ENCODE measurements around the gene RPL18A. TPM values are rescaled to one million over a fixed set of nuclear protein-coding genes. Genes with fewer than 3 reads are reported as not detected.
A peak's percentile ranks its signal among the peaks of the same experiment; 100 is the strongest.

RPL18A gene
- total and polyA plus RNA-seq, 2 of the 13 experiments (the other 11 are each of a cell fraction or from before 2014, with no cell fraction given): 1,471 to 2,004 TPM

DNA sequence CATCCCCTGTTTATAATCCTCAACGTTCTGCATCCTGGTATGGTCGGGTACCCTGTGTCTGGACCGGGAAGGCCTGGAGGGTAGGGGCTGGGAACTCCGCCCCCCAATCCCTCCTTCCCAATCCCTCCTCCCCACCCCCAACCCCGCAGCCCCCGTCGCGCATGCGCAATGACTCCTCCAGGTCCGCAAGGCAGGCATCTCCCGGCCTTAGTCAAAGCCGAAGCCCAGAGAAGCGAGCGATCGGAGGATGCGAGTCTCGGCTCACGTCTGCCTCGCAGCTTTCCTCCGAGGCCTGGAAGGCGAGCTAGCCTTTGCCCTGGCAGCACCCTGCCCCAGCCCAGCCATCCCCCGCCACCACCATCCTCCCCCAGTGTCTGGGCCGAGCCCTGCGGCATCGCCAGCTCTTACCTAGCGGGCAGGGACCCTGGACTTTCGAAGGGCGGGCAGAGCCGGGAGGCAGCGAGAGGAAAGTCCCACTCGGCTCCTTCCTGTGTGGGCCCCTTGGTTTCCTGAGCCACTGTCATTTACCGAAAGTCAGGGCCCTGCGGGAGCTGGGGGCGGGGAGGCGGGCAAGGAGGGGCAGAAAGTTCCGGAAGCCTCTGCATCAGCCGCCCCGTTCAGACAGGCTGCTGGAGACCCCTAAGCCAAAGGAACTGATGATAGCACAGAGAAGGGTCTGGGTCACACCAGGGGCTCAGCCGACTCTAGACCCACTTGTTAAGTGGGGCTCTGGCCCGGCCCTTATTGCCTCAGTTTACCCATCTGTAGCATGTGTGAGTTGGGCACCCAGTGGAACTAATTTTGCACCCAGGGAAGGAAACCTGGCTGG is 12.0 kb upstream of the RPL18A start, which contains the start of gene JAK3 (continued):
- TF ChIP-seq BORCS8-MEF2B (CRISPR knock-in tag; IDR thresholded peaks at IDR 0.05) (no peak), MTF2 (CRISPR knock-in tag; IDR thresholded peaks at IDR 0.05; ENCODE audit: borderline replicate concordance) (no peak), HES4 (CRISPR knock-in tag; IDR thresholded peaks at IDR 0.05; ENCODE audit: borderline replicate concordance) (no peak), ZNF136 (CRISPR knock-in tag; IDR thresholded peaks at IDR 0.05; ENCODE audit: low read depth) (no peak), LCORL (IDR thresholded peaks at IDR 0.05) (no peak), LCORL (CRISPR knock-in tag; IDR thresholded peaks at IDR 0.05) (peak; percentile 74), ZBTB42 (CRISPR knock-in tag; IDR thresholded peaks at IDR 0.05) (no peak)
- TF ChIP-seq, protein P1, sequence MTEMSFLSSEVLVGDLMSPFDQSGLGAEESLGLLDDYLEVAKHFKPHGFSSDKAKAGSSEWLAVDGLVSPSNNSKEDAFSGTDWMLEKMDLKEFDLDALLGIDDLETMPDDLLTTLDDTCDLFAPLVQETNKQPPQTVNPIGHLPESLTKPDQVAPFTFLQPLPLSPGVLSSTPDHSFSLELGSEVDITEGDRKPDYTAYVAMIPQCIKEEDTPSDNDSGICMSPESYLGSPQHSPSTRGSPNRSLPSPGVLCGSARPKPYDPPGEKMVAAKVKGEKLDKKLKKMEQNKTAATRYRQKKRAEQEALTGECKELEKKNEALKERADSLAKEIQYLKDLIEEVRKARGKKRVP (CRISPR knock-in tag; IDR thresholded peaks at IDR 0.05): no peak

DNA sequence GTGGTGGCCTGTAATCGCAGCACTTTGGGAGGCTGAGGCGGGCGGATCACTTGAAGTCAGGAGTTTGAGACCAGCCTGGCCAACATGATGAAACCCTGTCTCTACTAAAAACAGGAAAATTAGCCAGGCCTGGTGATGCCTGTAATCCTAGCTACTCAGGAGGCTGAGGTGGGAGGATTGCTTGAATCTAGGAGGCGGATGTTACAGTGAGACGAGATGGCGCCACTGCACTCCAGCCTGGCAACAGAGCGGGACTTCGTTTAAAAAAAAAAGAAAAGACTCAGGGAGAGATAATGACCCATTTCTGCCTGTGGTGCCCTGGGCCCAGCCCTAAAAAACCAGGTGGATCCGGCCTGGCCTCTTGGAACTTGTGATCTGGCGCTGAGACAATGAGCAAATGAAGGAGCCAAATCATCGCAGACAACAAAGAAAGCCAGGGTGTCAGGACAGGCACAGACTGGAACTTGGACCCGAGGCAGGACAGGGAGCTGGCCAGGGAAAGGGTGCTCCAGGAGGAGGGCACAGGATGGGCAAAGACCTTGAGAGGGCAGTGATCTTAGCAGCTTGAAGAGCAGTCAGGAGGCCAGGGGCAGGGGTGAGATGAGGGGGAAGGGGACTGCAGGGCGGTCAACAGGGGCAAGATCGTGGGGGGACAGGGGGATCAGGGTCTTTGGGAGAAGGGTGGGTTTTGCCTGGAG is 11.0 kb upstream of the RPL18A start:
- no peaks in the 10 kb centered on the region for H3K9me3 ChIP-seq (ENCODE audit: low read length)
- no peaks in the 10 kb centered on the region for H4K20me1 ChIP-seq (ENCODE audit: insufficient read depth, low read length)
- no peak overlapping the region for H2AFZ ChIP-seq (ENCODE audit: low read length)
- no peak for DNase-seq (ENCODE audit: low spot score)
- peak overlapping the region in 2 of 3 experiments; percentile 5 to 36; a peak in 2 of 6 replicates for H3K4me3 ChIP-seq (replicated peaks in 1 of 3; ENCODE audit: insufficient read depth in 1 of 3, low read depth in 2 of 3, low read length in 3 of 3)
- in situ Hi-C loops (cut with HindIII; ENCODE audit: extremely low pct_ligation_motif_present, low pct_unique_long_range_greater_than_20kb) (loop anchor here (5.0 kb wide), 1 partner anchor 51 kb away; the partner anchor contains the start of gene B3GNT3), intact Hi-C loops (cut with micrococcal nuclease; ENCODE audit: unreplicated experiment) (no loop called here)
- peak overlapping the region; percentile 33; the same call in 1 of the 2 replicates for H3K9ac ChIP-seq (ENCODE audit: insufficient read depth, low read depth, low read length)
- peaks cover 43% of the 10 kb centered on the region for H3K4me1 ChIP-seq (ENCODE audit: insufficient read depth, low read length)
- CTCF ChIA-PET (ENCODE audit: low intra/inter-chr PET ratio, low total read pairs): no interaction called here
- WGBS (ENCODE audit: low lambda C conversion rate): 48% methylated on average over 14 of the region's 14 CpGs
- no peaks in the 10 kb centered on the region; a peak in 2 of 5 replicates for H3K36me3 ChIP-seq (replicated peaks in 1 of 2; ENCODE audit: control insufficient read depth in 1 of 2, insufficient read depth in 2 of 2, low read length in 2 of 2)
- H3K27ac ChIP-seq (ENCODE audit: extremely low read length, insufficient read depth, low read length): peak overlapping the region; percentile 21
- no peak for FAIRE-seq
- no peak for ATAC-seq
- no peaks in the 10 kb centered on the region for H3K27me3 ChIP-seq (ENCODE audit: control insufficient read depth in 1 of 2, insufficient read depth in 2 of 2, low read length in 2 of 2)
- peak overlapping the region; percentile 52 for H3K4me2 ChIP-seq (ENCODE audit: low read depth, low read length)
- no peaks in the 10 kb centered on the region for H3K79me2 ChIP-seq (ENCODE audit: insufficient read depth, low read length)
- BruUV-seq (replicated peaks): no TSS peak
- POLR2A ChIA-PET: interaction anchor here (0.9 to 3.7 kb wide), 4 partner anchors 11 to 54 kb away, joined by 3 to 49 read pairs (median 8); partner anchors contain the start of genes B3GNT3 and RPL18A
- no peak for TF ChIP-seq ZNF224 (CRISPR knock-in tag; IDR thresholded peaks at IDR 0.05)
- TF ChIP-seq CENPT (CRISPR knock-in tag; IDR thresholded peaks at IDR 0.05; ENCODE audit: low read depth): no peak
- TF ChIP-seq, protein P2, sequence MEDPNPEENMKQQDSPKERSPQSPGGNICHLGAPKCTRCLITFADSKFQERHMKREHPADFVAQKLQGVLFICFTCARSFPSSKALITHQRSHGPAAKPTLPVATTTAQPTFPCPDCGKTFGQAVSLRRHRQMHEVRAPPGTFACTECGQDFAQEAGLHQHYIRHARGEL (CRISPR knock-in tag; IDR thresholded peaks at IDR 0.05): no peak
- no peak for TF ChIP-seq ZNF337 (CRISPR knock-in tag; IDR thresholded peaks at IDR 0.05; ENCODE audit: borderline replicate concordance, low read depth)
- no peak for TF ChIP-seq KLF15 (CRISPR knock-in tag; IDR thresholded peaks at IDR 0.05; ENCODE audit: borderline replicate concordance)
- peak; percentile 50; the same call in 1 of the 2 replicates for TF ChIP-seq ZBTB38 (CRISPR knock-in tag; IDR thresholded peaks at IDR 0.05)
- TF ChIP-seq PRMT3 (CRISPR knock-in tag; IDR thresholded peaks at IDR 0.05; ENCODE audit: borderline replicate concordance, low read depth): no peak
- TF ChIP-seq, protein P3, sequence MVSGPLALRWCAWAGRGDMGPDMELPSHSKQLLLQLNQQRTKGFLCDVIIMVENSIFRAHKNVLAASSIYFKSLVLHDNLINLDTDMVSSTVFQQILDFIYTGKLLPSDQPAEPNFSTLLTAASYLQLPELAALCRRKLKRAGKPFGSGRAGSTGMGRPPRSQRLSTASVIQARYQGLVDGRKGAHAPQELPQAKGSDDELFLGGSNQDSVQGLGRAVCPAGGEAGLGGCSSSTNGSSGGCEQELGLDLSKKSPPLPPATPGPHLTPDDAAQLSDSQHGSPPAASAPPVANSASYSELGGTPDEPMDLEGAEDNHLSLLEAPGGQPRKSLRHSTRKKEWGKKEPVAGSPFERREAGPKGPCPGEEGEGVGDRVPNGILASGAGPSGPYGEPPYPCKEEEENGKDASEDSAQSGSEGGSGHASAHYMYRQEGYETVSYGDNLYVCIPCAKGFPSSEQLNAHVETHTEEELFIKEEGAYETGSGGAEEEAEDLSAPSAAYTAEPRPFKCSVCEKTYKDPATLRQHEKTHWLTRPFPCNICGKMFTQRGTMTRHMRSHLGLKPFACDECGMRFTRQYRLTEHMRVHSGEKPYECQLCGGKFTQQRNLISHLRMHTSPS (CRISPR knock-in tag; IDR thresholded peaks at IDR 0.05; ENCODE audit: low read depth): peak; percentile 61; the same call in 1 of the 2 replicates
- no peak for TF ChIP-seq SOX13 (IDR thresholded peaks at IDR 0.05)
- TF ChIP-seq SOX13 (CRISPR knock-in tag; conservative IDR thresholded peaks at IDR 0.05 in 1 of 2, IDR thresholded peaks at IDR 0.05 in 1 of 2): 0 out of 4 replicates have a peak, but pooled peaks of 1 of the 2 experiments have one; percentile 15

Measured in HepG2 (cell line).